Left lobe of liver (tissue), 2 donors: Measurements from ENCODE around the gene NARF. TPM values are rescaled to one million over a fixed set of nuclear protein-coding genes. Genes with fewer than 3 reads are reported as not detected.
"Not testable (repeated sequence)": the region's sequence is repeated elsewhere in the genome, so short reads cannot be mapped to it uniquely, and the experiment has no call there.

ENCODE experiments used
- ATAC-seq: fragments of 200-7000 bp; cut with Tn5 transposase; one replicate; pipeline ENCODE4 v1.9.1; 2020; ENCODE audit warnings: mild to moderate bottlenecking, moderate library complexity
- DNase-seq: peaks from one replicate; pipeline ENCODE4 v3.0.0-alpha.2; 2020; ENCODE audit warnings: low spot score
- total RNA-seq: library from RNA; stranded (reverse); gene quantifications from one replicate; pipeline ENCODE4 v1.2.1, GENCODE V29; 2021
- donor health status: DM: no; HTN: no; CAD: no; lungs with moderate emphysema.
- donor health status: DM: no; HTN: yes; CAD: no.

The NARF gene
- 22.5 TPM for total RNA-seq

- peak; percentile 97 for DNase-seq
- peak; percentile 93 for ATAC-seq
These were observed at the start of gene NARF for GRCh38 chr17:82458179-82458884. NARF (plus strand) TSS chr17:82458741; CDS start chr17:82458804, 63 bp downstream.

GRCh38 chr17:82408938-82409318 is 49.6 kb upstream of the NARF start:
- DNase-seq: no peak
- no peak for ATAC-seq

- no peak for DNase-seq
- no peak for ATAC-seq
These were observed 48.4 kb upstream of the NARF start for GRCh38 chr17:82410014-82410716.

GRCh38 chr17:82411396-82412053 is 47.0 kb upstream of the NARF start:
- no peak for ATAC-seq
- no peak for DNase-seq

GRCh38 chr17:82412081-82412480 is 46.5 kb upstream of the NARF start:
- DNase-seq, ATAC-seq: not testable (repeated sequence)

GRCh38 chr17:82412535-82413520 is 45.7 kb upstream of the NARF start:
- no peak for DNase-seq
- peak; percentile 44 for ATAC-seq

GRCh38 chr17:82414548-82415281 is 43.8 kb upstream of the NARF start:
- DNase-seq (peak; percentile 73), ATAC-seq (peak; percentile 63)

GRCh38 chr17:82415336-82415735 is 43.2 kb upstream of the NARF start:
- no peak for ATAC-seq
- no peak for DNase-seq

GRCh38 chr17:82415786-82416185 is 42.8 kb upstream of the NARF start:
- ATAC-seq: no peak

GRCh38 chr17:82416264-82416663 is 42.3 kb upstream of the NARF start:
- no peak for ATAC-seq
- DNase-seq: no peak

More at GRCh38 chr17:82415786-82416185, 42.8 kb upstream of the NARF start:
- DNase-seq: no peak

GRCh38 chr17:82416771-82417170 is 41.8 kb upstream of the NARF start:
- DNase-seq: no peak
- ATAC-seq: no peak

- peak; percentile 93 for ATAC-seq
These were observed 40.2 kb upstream of the NARF start, which contains the start of the genes HEXD and OGFOD3 for GRCh38 chr17:82418001-82418986. HEXD (plus strand) TSS chr17:82418347; CDS start chr17:82419800, 1,453 bp downstream. OGFOD3 (minus strand) TSS chr17:82418586; CDS start chr17:82418485, 101 bp downstream.

GRCh38 chr17:82419540-82419939 is 39.0 kb upstream of the NARF start:
- ATAC-seq (no peak), DNase-seq (no peak)

More at GRCh38 chr17:82418001-82418986, 40.2 kb upstream of the NARF start, which contains the start of the genes HEXD and OGFOD3:
- peak; percentile 90 for DNase-seq

- ATAC-seq: peak; percentile 41
These were observed 34.3 kb upstream of the NARF start for GRCh38 chr17:82424001-82424862.

GRCh38 chr17:82424863-82425159 is 33.7 kb upstream of the NARF start:
- DNase-seq: no peak
- ATAC-seq: no peak

More at GRCh38 chr17:82424001-82424862, 34.3 kb upstream of the NARF start:
- no peak for DNase-seq

- ATAC-seq: no peak
- no peak for DNase-seq
These were observed 30.0 kb upstream of the NARF start for GRCh38 chr17:82428546-82428945.

- ATAC-seq: no peak
- no peak for DNase-seq
These were observed 28.7 kb upstream of the NARF start for GRCh38 chr17:82429824-82430223.

GRCh38 chr17:82432017-82432416 is 26.5 kb upstream of the NARF start:
- no peak for ATAC-seq
- DNase-seq: no peak
